CD14-positive monocyte (primary cell): ENCODE data around the gene GRHL1. TPM values are rescaled to one million over a fixed set of nuclear protein-coding genes. Genes with fewer than 3 reads are reported as not detected.

Experiments
- DNase-seq, 3 donors: peaks; one replicate each; pipeline ENCODE4 v3.0.0-alpha.2; 2011 to 2022
- H2AFZ ChIP-seq: 2 replicates; pipeline ENCODE4 v1.6.0; 2012; ENCODE audit warnings: mild to moderate bottlenecking, low read depth, low read length, inconsistent platforms; ENCODE audit not compliant: insufficient read depth, poor library complexity, severe bottlenecking
- H3K27ac ChIP-seq, 2 donors: 1 replicate in 1 of 2; 2 replicates in 1 of 2; pipeline ENCODE4 v1.5.1; 2012 to 2013; ENCODE audit warnings: low read length in 2 of 2, control low read depth in 1 of 2, inconsistent platforms in 1 of 2, low read depth in 1 of 2, mild to moderate bottlenecking in 1 of 2
- H3K27me3 ChIP-seq, 2 donors: one replicate each; pipeline versions ENCODE4 v1.6.0 to v1.6.1; 2011 to 2013; ENCODE audit warnings: low read length in 2 of 2; ENCODE audit not compliant: control insufficient read depth in 2 of 2, insufficient read depth in 2 of 2
- H3K36me3 ChIP-seq, 2 donors: replicated peaks in 1 of 2; 1 replicate in 1 of 2; 2 replicates in 1 of 2; pipeline versions ENCODE4 v1.5.1 to v1.6.1; 2012 to 2013; ENCODE audit warnings: low read length in 2 of 2, control low read depth in 1 of 2, inconsistent platforms in 1 of 2, mild to moderate bottlenecking in 1 of 2; ENCODE audit not compliant: insufficient read depth in 2 of 2, control insufficient read depth in 1 of 2
- H3K4me1 ChIP-seq, 2 donors: 1 replicate in 1 of 2; 2 replicates in 1 of 2; pipeline versions ENCODE4 v1.5.1 to v1.6.1; 2012 to 2013; ENCODE audit warnings: low read length in 2 of 2, control low read depth in 1 of 2, inconsistent platforms in 1 of 2, mild to moderate bottlenecking in 1 of 2, moderate library complexity in 1 of 2; ENCODE audit not compliant: insufficient read depth in 2 of 2, control insufficient read depth in 1 of 2
- H3K4me2 ChIP-seq: replicated peaks from 2 replicates; pipeline ENCODE3; 2012; ENCODE audit warnings: low read length, moderate library complexity, mild to moderate bottlenecking; ENCODE audit not compliant: poor library complexity, severe bottlenecking; ENCODE audit errors: extremely low read depth
- H3K4me3 ChIP-seq, 3 experiments: fragments of 200-600 bp in 1 of 3; sonication (generic) in 1 of 3; replicated peaks in 1 of 3; 1 replicate in 2 of 3; 2 replicates in 1 of 3; pipeline ENCODE4 v1.5.1; 2011 to 2013; ENCODE audit warnings: low read length in 3 of 3, mild to moderate bottlenecking in 3 of 3, control low read depth in 2 of 3, low read depth in 2 of 3, inconsistent platforms in 1 of 3, moderate library complexity in 1 of 3
- H3K79me2 ChIP-seq: 2 replicates; pipeline ENCODE4 v1.6.0; 2012; ENCODE audit warnings: mild to moderate bottlenecking, control low read depth, inconsistent platforms, low read length, moderate library complexity; ENCODE audit not compliant: insufficient read depth
- H3K9ac ChIP-seq: 2 replicates; pipeline ENCODE4 v1.6.0; 2017; ENCODE audit warnings: low read length, mild to moderate bottlenecking; ENCODE audit not compliant: insufficient read depth, poor library complexity, severe bottlenecking
- H3K9me3 ChIP-seq, 2 donors: replicated peaks in 1 of 2; 1 replicate in 1 of 2; 2 replicates in 1 of 2; pipeline versions ENCODE4 v1.5.1 to v1.6.1; 2012 to 2013; ENCODE audit warnings: low read length in 2 of 2, control low read depth in 1 of 2; ENCODE audit not compliant: control insufficient read depth in 1 of 2, insufficient read depth in 1 of 2
- H4K20me1 ChIP-seq: 2 replicates; pipeline ENCODE4 v1.6.0; 2012; ENCODE audit warnings: mild to moderate bottlenecking, low read length, control low read depth, moderate library complexity; ENCODE audit not compliant: insufficient read depth
- H3K27ac Mint-ChIP-seq, 7 donors: one replicate each; pipeline ENCODE4 v1.8.0; 2020; ENCODE audit warnings: mild to moderate bottlenecking in 7 of 7, mixed read lengths in 7 of 7, moderate library complexity in 6 of 7, inconsistent platforms in 2 of 7
- H3K27me3 Mint-ChIP-seq, 3 donors: one replicate each; pipeline ENCODE4 v1.8.0; 2021 to 2022; ENCODE audit warnings: low read depth in 3 of 3, mild to moderate bottlenecking in 3 of 3, mixed read lengths in 3 of 3, moderate library complexity in 3 of 3, inconsistent platforms in 1 of 3
- H3K36me3 Mint-ChIP-seq, 2 donors: one replicate each; pipeline ENCODE4 v1.8.0; 2020; ENCODE audit warnings: mixed read lengths in 2 of 2, inconsistent platforms in 1 of 2, mild to moderate bottlenecking in 1 of 2
- H3K4me1 Mint-ChIP-seq: one replicate; pipeline ENCODE4 v1.8.0; 2020; ENCODE audit warnings: mild to moderate bottlenecking, mixed read lengths
- H3K4me3 Mint-ChIP-seq, 2 donors: one replicate each; pipeline ENCODE4 v1.8.0; 2020; ENCODE audit warnings: mild to moderate bottlenecking in 2 of 2, mixed read lengths in 2 of 2, moderate library complexity in 1 of 2
- H3K9me3 Mint-ChIP-seq, 7 donors: one replicate each; pipeline ENCODE4 v1.8.0; 2020 to 2022; ENCODE audit warnings: mixed read lengths in 7 of 7, mild to moderate bottlenecking in 6 of 7, moderate library complexity in 6 of 7, inconsistent platforms in 2 of 7
- WGBS: methylation state at CpG from one replicate; pipeline ENCODE4 v1.1.5; 2013; ENCODE audit warnings: missing lambda C conversion rate; ENCODE audit not compliant: insufficient coverage; 5-methylcytosine and 5-hydroxymethylcytosine counted together
- intact Hi-C, 2 donors: fragments of 100-400 bp; cut with micrococcal nuclease; formaldehyde crosslinking; loops; one replicate each; pipeline versions ENCODE4 v1.15.0 to v1.15.1; 2023
- polyA plus RNA-seq, 3 donors: library from polyadenylated mRNA; depleted of rRNA in 1 of 3; unstranded in 2 of 3; stranded (reverse) in 1 of 3; fragments of 300-500 nt in 2 of 3; fragments of >200 nt in 1 of 3; fragmentation: Illumina TruSeq in 2 of 3; gene quantifications; 1 replicate in 2 of 3; 2 replicates in 1 of 3; pipeline ENCODE4 v1.2.3, GENCODE V29; 2012 to 2021
- TF ChIP-seq, protein P1 (sequence below): fragments of 200-600 bp; IDR thresholded peaks from one replicate; pipeline ENCODE4 v1.8.0; 2022; ENCODE audit warnings: antibody characterized with exemption, mild to moderate bottlenecking

The GRHL1 gene
- polyA plus RNA-seq, 3 donors: 0.08 TPM; not detected in 2

DNA sequence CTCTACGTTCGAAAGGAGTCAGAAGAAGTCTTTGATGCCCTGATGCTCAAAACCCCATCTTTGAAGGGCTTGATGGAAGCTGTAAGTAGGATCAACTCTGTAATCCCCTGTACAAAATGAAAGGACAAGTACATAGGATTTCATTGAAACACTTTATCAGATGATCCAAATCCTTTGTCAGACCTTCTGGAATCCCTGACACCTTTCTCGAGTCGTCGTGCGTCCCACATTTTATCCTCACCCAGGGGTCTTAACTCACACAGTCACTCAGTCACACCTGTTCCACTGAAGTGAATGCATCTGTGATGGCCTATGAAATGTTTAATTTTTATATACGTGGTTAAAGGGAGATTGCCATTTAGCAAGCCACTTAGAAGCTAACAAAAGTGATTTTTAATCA lies 44.8 kb downstream of the GRHL1 start:
- Histone ChIP-seq H3K27ac (no peak overlapping the region), H3K36me3 (no peaks in the 10 kb centered on the region), H3K27me3 (no peaks in the 10 kb centered on the region), H3K4me2 (no peak overlapping the region), H3K4me3 (no peak overlapping the region), H2AFZ (no peak overlapping the region), H3K9ac (no peak overlapping the region), H3K79me2 (no peaks in the 10 kb centered on the region), H4K20me1 (no peaks in the 10 kb centered on the region), H3K9me3 (no peaks in the 10 kb centered on the region), H3K4me1 (peaks cover 8 to 10% of the 10 kb centered on the region in 2 donors)
- WGBS: no CpG with 5 or more reads among the region's 7 CpGs
- intact Hi-C loops: no loop called here
- Mint-ChIP-seq H3K27ac (peak overlapping the region in 1 of 7 donors; percentile 15), H3K9me3 (peaks cover 0 to 1% (median 0%) of the 10 kb centered on the region in 7 donors), H3K4me3 (no peak overlapping the region), H3K36me3 (peaks cover 0 to 1% of the 10 kb centered on the region in 2 donors), H3K4me1 (peaks cover 11% of the 10 kb centered on the region), H3K27me3 (peaks cover 2 to 4% (median 3%) of the 10 kb centered on the region in 3 donors)
- TF ChIP-seq, protein P1, sequence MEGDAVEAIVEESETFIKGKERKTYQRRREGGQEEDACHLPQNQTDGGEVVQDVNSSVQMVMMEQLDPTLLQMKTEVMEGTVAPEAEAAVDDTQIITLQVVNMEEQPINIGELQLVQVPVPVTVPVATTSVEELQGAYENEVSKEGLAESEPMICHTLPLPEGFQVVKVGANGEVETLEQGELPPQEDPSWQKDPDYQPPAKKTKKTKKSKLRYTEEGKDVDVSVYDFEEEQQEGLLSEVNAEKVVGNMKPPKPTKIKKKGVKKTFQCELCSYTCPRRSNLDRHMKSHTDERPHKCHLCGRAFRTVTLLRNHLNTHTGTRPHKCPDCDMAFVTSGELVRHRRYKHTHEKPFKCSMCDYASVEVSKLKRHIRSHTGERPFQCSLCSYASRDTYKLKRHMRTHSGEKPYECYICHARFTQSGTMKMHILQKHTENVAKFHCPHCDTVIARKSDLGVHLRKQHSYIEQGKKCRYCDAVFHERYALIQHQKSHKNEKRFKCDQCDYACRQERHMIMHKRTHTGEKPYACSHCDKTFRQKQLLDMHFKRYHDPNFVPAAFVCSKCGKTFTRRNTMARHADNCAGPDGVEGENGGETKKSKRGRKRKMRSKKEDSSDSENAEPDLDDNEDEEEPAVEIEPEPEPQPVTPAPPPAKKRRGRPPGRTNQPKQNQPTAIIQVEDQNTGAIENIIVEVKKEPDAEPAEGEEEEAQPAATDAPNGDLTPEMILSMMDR: no peak
- no peak for DNase-seq

DNA sequence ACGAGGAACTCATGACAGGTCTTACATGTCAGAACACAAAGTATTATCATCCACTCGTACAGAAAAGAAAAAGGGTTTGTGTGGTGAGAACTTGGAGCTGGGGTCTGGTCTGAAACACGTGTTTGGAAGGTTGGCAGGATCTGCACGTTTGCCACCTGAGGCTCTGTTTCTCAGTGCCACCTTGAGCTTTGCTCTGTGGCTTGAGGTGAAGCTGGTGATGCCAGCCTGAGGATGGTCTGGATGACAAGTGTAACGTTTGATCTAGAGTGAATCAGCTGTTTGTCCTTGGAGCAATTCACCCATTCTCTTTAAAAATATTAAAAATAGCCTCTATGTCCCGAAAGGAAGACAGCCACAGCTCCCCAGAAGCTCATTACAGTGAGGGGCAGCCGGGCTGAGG lies 46.4 kb downstream of the GRHL1 start:
- Mint-ChIP-seq H3K27ac (peak overlapping the region in 1 of 7 donors; percentile 21), H3K36me3 (no peaks in the 10 kb centered on the region), H3K27me3 (peaks cover 2 to 4% (median 3%) of the 10 kb centered on the region in 3 donors), H3K4me3 (no peak overlapping the region), H3K9me3 (no peaks in the 10 kb centered on the region), H3K4me1 (peaks cover 15% of the 10 kb centered on the region)
- Histone ChIP-seq H3K27me3 (no peaks in the 10 kb centered on the region), H4K20me1 (no peaks in the 10 kb centered on the region), H3K4me1 (peaks cover 6 to 16% of the 10 kb centered on the region in 2 donors), H3K9ac (no peak overlapping the region), H3K79me2 (no peaks in the 10 kb centered on the region), H3K9me3 (no peaks in the 10 kb centered on the region), H3K4me2 (no peak overlapping the region), H3K36me3 (no peaks in the 10 kb centered on the region), H3K27ac (no peak overlapping the region), H2AFZ (no peak overlapping the region), H3K4me3 (no peak overlapping the region)
- TF ChIP-seq, protein P1: no peak
- 60% methylated on average over 1 of the region's 7 CpGs for WGBS
- no peak for DNase-seq
- intact Hi-C loops: no loop called here
